Measurements from ENCODE around the gene AGFG1.
A peak's percentile ranks its signal among the peaks of the same experiment; 100 is the strongest.

The AGFG1 gene

DNA sequence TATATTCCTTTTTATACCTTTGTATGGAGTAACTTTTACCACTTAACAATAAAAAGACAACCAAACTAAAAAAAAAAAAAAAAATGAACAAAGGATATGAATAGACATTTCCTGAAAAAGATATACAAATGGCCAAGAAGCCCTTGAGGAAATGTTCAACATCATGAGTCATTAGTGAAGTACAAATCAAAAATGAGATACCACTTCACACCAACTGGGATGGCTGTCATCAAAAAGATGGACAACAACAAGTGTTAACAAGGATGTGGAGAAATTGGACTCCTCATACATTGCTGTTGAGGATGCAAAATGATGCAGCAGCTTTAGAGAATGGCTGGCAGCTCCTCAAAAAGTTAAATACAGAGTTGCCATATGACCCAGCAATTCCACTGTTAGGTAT, 104.2 kb downstream of the AGFG1 start:
- TF ChIP-seq, protein P1, sequence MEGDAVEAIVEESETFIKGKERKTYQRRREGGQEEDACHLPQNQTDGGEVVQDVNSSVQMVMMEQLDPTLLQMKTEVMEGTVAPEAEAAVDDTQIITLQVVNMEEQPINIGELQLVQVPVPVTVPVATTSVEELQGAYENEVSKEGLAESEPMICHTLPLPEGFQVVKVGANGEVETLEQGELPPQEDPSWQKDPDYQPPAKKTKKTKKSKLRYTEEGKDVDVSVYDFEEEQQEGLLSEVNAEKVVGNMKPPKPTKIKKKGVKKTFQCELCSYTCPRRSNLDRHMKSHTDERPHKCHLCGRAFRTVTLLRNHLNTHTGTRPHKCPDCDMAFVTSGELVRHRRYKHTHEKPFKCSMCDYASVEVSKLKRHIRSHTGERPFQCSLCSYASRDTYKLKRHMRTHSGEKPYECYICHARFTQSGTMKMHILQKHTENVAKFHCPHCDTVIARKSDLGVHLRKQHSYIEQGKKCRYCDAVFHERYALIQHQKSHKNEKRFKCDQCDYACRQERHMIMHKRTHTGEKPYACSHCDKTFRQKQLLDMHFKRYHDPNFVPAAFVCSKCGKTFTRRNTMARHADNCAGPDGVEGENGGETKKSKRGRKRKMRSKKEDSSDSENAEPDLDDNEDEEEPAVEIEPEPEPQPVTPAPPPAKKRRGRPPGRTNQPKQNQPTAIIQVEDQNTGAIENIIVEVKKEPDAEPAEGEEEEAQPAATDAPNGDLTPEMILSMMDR (IDR thresholded peaks at IDR 0.05; ENCODE audit: control insufficient read depth, extremely low read depth, insufficient read depth): no peak
- no peak overlapping the region for H3K4me3 ChIP-seq (ENCODE audit: low read depth, low read length)
- no peak for DNase-seq (ENCODE audit: low read depth)

DNA sequence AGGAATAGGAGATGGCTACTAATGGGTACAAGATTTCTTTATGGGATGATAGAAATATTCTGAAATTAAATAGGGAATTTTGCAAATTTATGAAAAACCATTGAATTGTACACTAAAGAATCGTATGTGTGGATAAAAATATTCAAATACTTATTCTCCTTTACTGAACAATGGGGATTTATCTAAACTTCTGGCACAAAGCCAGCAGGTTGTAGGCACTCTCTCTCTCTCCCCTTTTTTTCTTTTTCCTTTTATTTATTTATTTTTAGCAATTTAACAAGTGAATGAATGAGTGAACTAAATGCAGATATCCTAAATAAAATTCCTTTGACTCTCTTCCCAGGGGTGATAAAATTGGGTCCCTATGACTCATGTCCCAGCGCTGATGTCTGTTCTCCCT, 104.9 kb downstream of the AGFG1 start:
- no peak overlapping the region for H3K4me3 ChIP-seq (ENCODE audit: low read depth, low read length)
- TF ChIP-seq, protein P1 (IDR thresholded peaks at IDR 0.05; ENCODE audit: control insufficient read depth, extremely low read depth, insufficient read depth): no peak
- no peak for DNase-seq (ENCODE audit: low read depth)

DNA sequence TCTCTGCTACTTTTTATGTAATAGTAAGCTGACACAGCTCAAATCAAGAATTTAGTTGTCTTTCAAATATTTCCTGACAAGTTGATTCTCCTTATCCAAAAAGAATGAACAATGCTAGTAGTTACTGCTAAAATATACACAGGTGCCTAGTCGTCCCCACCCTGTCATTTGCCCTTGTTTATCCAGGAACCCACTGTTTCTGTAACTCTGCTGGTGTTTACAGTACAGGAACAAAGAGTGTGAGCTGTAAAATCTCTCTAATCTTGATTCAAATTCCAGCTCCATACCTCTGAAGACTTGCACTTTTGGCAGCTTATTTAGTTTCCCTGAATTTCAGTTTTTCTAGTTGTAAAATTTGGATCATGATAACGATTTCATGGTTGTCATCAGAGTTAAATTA, 105.6 kb downstream of the AGFG1 start:
- DNase-seq (ENCODE audit: low read depth): peak; percentile 49
- no peak overlapping the region for H3K4me3 ChIP-seq (ENCODE audit: low read depth, low read length)
- TF ChIP-seq, protein P1 (IDR thresholded peaks at IDR 0.05; ENCODE audit: control insufficient read depth, extremely low read depth, insufficient read depth): no peak

DNA sequence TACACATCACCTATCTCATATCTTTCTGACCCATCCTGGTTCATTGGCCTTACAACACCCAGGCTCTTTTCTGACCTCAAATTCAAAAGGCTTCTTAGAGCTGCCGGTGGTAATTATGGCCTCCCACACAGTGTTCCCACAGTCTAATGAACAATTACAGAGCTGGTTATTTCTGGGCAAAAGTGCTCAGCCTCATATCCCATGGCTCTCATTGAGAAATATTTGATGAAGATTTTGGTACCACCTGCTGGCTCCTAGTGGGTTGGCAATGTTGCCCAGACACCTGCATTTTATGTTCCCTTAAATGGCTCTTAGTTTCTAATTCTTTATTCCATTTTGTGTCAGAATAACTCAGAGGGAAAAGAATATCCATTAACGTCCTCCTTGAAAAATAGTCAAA, 106.7 kb downstream of the AGFG1 start:
- TF ChIP-seq, protein P1 (IDR thresholded peaks at IDR 0.05; ENCODE audit: control insufficient read depth, extremely low read depth, insufficient read depth): peak; percentile 31; the same call in 1 of the 2 replicates
- no peak for DNase-seq (ENCODE audit: low read depth)
- no peak overlapping the region for H3K4me3 ChIP-seq (ENCODE audit: low read depth, low read length)

DNA sequence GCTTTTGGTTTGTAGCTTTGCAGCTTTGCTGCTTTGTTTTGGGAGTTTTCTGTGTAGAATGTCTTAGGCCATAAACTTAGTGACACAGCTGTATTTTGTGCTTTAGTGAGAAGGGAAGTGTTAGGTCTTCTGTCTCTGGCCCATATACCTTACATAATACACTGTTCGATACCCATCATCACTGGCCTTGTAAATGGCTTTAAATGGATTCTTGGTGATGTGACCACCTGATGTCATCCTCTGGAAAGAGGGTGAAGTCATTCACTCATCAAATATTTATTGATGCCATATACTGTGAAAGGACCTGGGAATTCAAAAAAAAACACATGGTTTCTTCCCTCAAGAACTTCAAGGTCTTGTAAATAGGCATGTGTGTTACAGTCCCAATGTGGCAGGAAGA, 107.8 kb downstream of the AGFG1 start:
- DNase-seq (ENCODE audit: low read depth): no peak
- TF ChIP-seq, protein P1 (IDR thresholded peaks at IDR 0.05; ENCODE audit: control insufficient read depth, extremely low read depth, insufficient read depth): no peak
- no peak overlapping the region for H3K4me3 ChIP-seq (ENCODE audit: low read depth, low read length)

DNA sequence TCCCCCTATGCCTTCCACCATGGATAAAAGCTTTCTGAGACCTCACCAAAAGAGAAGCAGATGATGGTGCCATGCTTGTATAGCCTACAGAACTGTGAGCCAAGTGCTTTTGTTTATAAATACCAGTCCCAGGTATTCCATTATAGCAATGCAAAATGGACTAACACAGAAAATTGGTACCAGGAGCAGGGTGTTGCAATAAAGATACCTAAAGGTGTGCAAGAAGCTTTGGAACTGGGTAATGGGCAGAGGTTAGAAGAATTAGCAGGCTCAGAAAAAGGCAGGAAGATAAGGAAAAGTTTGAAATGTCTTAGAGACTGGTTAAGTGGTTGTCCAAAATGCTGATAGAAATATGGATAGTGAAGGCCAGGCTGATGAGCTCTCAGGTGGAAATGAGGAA, 110.4 kb downstream of the AGFG1 start:
- TF ChIP-seq, protein P1 (IDR thresholded peaks at IDR 0.05; ENCODE audit: control insufficient read depth, extremely low read depth, insufficient read depth): no peak
- no peak overlapping the region for H3K4me3 ChIP-seq (ENCODE audit: low read depth, low read length)
- no peak for DNase-seq (ENCODE audit: low read depth)

DNA sequence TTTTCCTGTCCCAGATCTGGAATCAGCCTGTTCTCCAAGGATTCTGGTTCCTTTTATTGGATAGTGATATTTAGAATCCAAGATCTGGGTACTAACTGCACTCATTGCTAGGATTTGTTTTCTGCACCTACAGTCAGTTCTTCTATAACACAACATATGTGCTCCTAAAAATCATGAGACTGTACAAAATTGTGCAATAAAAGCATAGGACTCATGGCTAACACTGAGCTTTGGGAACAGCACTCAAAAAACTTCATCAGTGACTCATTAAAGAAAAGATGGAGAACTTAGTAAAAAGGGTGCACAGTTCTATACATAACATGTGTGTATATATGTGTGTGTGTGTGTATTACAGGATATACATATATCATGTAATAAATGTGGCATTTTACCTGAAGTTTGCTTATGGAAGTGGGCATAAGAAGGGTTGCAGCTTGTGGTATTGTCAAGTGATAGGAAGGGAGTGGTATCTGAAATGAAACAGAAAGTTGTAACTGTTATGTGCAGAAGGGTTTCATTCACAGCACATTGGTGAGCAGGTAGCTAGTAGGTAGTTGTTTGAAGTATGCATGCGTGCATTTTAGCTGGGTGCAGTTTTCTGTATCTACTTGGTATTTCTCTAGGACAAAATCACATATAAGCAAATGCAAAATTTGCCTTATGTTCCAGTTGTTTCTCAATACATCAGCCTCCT, 120.9 kb downstream of the AGFG1 start:
- TF ChIP-seq, protein P1 (IDR thresholded peaks at IDR 0.05; ENCODE audit: control insufficient read depth, extremely low read depth, insufficient read depth): no peak
- DNase-seq (ENCODE audit: low read depth): no peak
- H3K4me3 ChIP-seq (ENCODE audit: low read depth, low read length): no peak overlapping the region
